Astrocyte of the spinal cord (primary cell): ENCODE measurements around the gene DAZ4.
"Not testable (repeated sequence)": the region's sequence is repeated elsewhere in the genome, so short reads cannot be mapped to it uniquely, and the experiment has no call there.

Experiments used
- DNase-seq: peaks from one replicate; pipeline ENCODE4 v3.0.0; 2011; ENCODE audit warnings: low read depth, low spot score
- H3K4me3 ChIP-seq: 2 replicates; pipeline ENCODE4 v1.5.1; 2011; ENCODE audit warnings: low read depth, mild to moderate bottlenecking, low read length, moderate library complexity
- in situ Hi-C: cut with HindIII; loops from 2 replicates; pipeline ENCODE4 v1.10.0; 2017; ENCODE audit warnings: low sequenced_read_pairs

DAZ4 gene

DNA sequence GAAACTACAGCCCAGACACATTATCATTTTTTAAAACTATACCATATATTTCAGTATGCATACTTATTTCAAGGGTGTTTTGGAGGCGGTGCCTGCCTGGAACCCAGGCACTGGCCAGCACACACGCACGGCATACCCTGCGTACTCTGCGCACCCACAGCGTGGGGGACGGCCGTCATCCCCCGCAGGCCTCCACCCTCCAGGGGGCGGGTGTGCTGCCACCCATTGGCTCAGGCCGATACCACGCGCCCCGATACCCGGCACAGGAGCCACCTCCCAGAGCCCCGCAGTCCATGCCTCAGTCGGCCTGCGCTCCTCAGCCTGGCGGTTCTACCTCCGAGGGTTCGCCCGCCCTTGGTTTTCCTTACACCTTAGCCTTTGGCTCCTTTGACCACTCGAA, at the start of gene DAZ4:
DAZ4 (plus strand) TSS at position 301 of the 400 bp plus-strand sequence. CDS start 208 bp downstream, outside the sequence.
- in situ Hi-C loops, DNase-seq, H3K4me3 ChIP-seq: not testable (repeated sequence)

DNA sequence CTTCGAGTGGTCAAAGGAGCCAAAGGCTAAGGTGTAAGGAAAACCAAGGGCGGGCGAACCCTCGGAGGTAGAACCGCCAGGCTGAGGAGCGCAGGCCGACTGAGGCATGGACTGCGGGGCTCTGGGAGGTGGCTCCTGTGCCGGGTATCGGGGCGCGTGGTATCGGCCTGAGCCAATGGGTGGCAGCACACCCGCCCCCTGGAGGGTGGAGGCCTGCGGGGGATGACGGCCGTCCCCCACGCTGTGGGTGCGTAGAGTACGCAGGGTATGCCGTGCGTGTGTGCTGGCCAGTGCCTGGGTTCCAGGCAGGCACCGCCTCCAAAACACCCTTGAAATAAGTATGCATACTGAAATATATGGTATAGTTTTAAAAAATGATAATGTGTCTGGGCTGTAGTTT, 20.4 kb upstream of the DAZ4 start, which contains the start of gene DAZ3:
DAZ3 (minus strand) TSS at position 101 of the 400 bp plus-strand sequence. CDS start 208 bp downstream, outside the sequence.
- in situ Hi-C loops, H3K4me3 ChIP-seq, DNase-seq: not testable (repeated sequence)

GRCh38 chrY:24821836-24822235, 11.9 kb upstream of the DAZ4 start:
- DNase-seq, H3K4me3 ChIP-seq, in situ Hi-C loops: not testable (repeated sequence)

- DNase-seq, in situ Hi-C loops, H3K4me3 ChIP-seq: not testable (repeated sequence)
These were observed 9.4 kb upstream of the DAZ4 start for GRCh38 chrY:24824184-24824879.

DNA sequence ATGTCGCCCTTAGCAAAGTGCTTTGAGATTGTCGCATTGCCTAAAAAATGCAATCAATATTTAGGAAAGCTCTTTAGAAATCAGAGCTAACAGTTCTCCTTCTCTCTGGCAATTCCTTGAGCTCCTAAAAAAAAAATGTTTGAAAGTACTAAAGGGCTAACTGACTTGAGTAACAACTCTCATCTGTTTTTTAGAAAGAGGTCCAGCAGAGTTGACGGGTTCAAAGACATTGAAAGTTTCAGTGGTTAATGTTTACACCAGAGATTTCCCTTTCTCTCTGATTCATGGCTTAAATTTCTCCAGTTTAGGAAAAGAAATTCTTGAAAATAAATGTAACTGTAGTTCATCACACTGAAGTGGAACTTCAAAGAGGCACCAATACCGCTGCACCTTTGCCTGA, 8.7 kb upstream of the DAZ4 start:
- in situ Hi-C loops, DNase-seq, H3K4me3 ChIP-seq: not testable (repeated sequence)
